Measurements from ENCODE around the gene ITPR3. TPM values are rescaled to one million over a fixed set of nuclear protein-coding genes. Genes with fewer than 3 reads are reported as not detected.

Gene ITPR3
- total RNA-seq, 1 donor from 2014 or later: 6.4 TPM

- H3K4me3 Mint-ChIP-seq: no peak overlapping the region
- DNase-seq (ENCODE audit: low spot score in 2 of 2, unreplicated experiment in 2 of 2): no peak
- H3K9me3 Mint-ChIP-seq: no peaks in the 10 kb centered on the region
- peaks cover 9% of the 10 kb centered on the region for H3K4me1 Mint-ChIP-seq
- H3K27ac Mint-ChIP-seq: no peak overlapping the region
- TF ChIP-seq, protein P1, sequence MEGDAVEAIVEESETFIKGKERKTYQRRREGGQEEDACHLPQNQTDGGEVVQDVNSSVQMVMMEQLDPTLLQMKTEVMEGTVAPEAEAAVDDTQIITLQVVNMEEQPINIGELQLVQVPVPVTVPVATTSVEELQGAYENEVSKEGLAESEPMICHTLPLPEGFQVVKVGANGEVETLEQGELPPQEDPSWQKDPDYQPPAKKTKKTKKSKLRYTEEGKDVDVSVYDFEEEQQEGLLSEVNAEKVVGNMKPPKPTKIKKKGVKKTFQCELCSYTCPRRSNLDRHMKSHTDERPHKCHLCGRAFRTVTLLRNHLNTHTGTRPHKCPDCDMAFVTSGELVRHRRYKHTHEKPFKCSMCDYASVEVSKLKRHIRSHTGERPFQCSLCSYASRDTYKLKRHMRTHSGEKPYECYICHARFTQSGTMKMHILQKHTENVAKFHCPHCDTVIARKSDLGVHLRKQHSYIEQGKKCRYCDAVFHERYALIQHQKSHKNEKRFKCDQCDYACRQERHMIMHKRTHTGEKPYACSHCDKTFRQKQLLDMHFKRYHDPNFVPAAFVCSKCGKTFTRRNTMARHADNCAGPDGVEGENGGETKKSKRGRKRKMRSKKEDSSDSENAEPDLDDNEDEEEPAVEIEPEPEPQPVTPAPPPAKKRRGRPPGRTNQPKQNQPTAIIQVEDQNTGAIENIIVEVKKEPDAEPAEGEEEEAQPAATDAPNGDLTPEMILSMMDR (IDR thresholded peaks at IDR 0.05; ENCODE audit: unreplicated experiment): no peak
- no peaks in the 10 kb centered on the region for H3K36me3 Mint-ChIP-seq
- H3K27me3 Mint-ChIP-seq (ENCODE audit: low read depth): no peaks in the 10 kb centered on the region
Observed at GRCh38 chr6:33668328-33668727, 47.2 kb downstream of the ITPR3 start.

DNA sequence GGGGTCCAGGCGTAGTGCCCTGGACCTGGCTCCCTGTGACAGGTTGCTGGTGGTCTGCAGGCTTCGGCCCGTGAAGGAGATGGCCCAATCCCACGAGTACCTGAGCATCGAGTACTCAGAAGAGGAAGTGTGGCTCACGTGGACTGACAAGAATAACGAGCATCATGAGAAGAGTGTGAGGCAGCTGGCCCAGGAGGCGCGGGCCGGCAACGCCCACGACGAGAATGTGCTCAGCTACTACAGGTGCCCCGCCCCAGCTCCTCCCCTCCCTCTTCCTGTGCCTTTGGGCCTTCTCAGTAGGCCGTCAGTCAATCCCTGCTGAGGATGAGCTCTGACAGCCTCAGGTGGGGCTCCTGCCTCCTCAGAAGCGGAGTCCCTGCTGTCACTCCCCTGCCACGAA lies 47.8 kb downstream of the ITPR3 start:
- no peaks in the 10 kb centered on the region for H3K36me3 Mint-ChIP-seq
- H3K27me3 Mint-ChIP-seq (ENCODE audit: low read depth): no peaks in the 10 kb centered on the region
- H3K4me1 Mint-ChIP-seq: peaks cover 13% of the 10 kb centered on the region
- no peaks in the 10 kb centered on the region for H3K9me3 Mint-ChIP-seq
- no peak overlapping the region for H3K27ac Mint-ChIP-seq
- no peak for DNase-seq (ENCODE audit: low spot score in 2 of 2, unreplicated experiment in 2 of 2)
- TF ChIP-seq, protein P1 (IDR thresholded peaks at IDR 0.05; ENCODE audit: unreplicated experiment): no peak
- no peak overlapping the region for H3K4me3 Mint-ChIP-seq

GRCh38 chr6:33670086-33670660 lies 49.1 kb downstream of the ITPR3 start:
- peaks cover 16% of the 10 kb centered on the region for H3K4me1 Mint-ChIP-seq
- no peak overlapping the region for H3K4me3 Mint-ChIP-seq
- no peaks in the 10 kb centered on the region for H3K27me3 Mint-ChIP-seq (ENCODE audit: low read depth)
- TF ChIP-seq, protein P1 (IDR thresholded peaks at IDR 0.05; ENCODE audit: unreplicated experiment): no peak
- no peaks in the 10 kb centered on the region for H3K9me3 Mint-ChIP-seq
- no peak for DNase-seq (ENCODE audit: low spot score in 2 of 2, unreplicated experiment in 2 of 2)
- no peaks in the 10 kb centered on the region for H3K36me3 Mint-ChIP-seq
- no peak overlapping the region for H3K27ac Mint-ChIP-seq

- Mint-ChIP-seq H3K27ac (no peak overlapping the region), H3K36me3 (no peaks in the 10 kb centered on the region), H3K9me3 (no peaks in the 10 kb centered on the region), H3K27me3 (ENCODE audit: low read depth) (no peaks in the 10 kb centered on the region), H3K4me3 (no peak overlapping the region), H3K4me1 (peaks cover 16% of the 10 kb centered on the region)
- TF ChIP-seq, protein P1 (IDR thresholded peaks at IDR 0.05; ENCODE audit: unreplicated experiment): no peak
- no peak for DNase-seq (ENCODE audit: low spot score in 2 of 2, unreplicated experiment in 2 of 2)
Observed at GRCh38 chr6:33670971-33671743, 50.0 kb downstream of the ITPR3 start.

DNA sequence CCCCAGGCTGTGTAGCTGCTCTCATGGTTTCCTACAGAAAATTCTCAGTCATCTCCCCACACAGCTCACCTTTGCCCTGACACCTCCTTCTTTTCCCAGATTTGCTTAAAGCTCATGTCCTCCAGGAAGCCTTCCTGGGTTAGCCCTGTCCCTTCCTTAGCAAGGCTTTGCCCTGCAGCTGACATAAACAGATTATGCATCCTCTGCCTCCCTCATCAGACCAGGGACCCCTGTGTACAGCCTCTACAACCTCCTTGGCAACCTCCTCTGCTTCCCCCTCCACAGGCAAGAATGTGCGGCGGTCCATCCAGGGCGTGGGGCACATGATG lies 50.6 kb downstream of the ITPR3 start:
- no peak overlapping the region for H3K27ac Mint-ChIP-seq
- TF ChIP-seq, protein P1 (IDR thresholded peaks at IDR 0.05; ENCODE audit: unreplicated experiment): no peak
- H3K27me3 Mint-ChIP-seq (ENCODE audit: low read depth): no peaks in the 10 kb centered on the region
- peaks cover 16% of the 10 kb centered on the region for H3K4me1 Mint-ChIP-seq
- no peaks in the 10 kb centered on the region for H3K9me3 Mint-ChIP-seq
- H3K4me3 Mint-ChIP-seq: no peak overlapping the region
- no peaks in the 10 kb centered on the region for H3K36me3 Mint-ChIP-seq
- DNase-seq (ENCODE audit: low spot score in 2 of 2, unreplicated experiment in 2 of 2): no peak
